WTC11 (cell line): ENCODE results near the gene NPDC1. TPM values are rescaled to one million over a fixed set of nuclear protein-coding genes. Genes with fewer than 3 reads are reported as not detected.

Source experiments
- ATAC-seq: fragments of 200-7000 bp; cut with Tn5 transposase; 2 replicates; pipeline ENCODE4 v1.10.0; 2021; ENCODE audit warnings: mild to moderate bottlenecking, moderate library complexity
- CTCF ChIA-PET: fragments of 300-600 bp; sonication (Branson Sonifier 250); formaldehyde crosslinking; loops from one replicate; lab custom pipeline; 2021; ENCODE audit warnings: antibody characterized with exemption; lab: Charles Lee
- POLR2A ChIA-PET: fragments of 350-600 bp; sonication (Branson Sonifier 250); formaldehyde crosslinking; loops from one replicate; lab custom pipeline; 2021; ENCODE audit warnings: antibody characterized with exemption; lab: Charles Lee
- DNase-seq: peaks from one replicate; pipeline ENCODE4 v3.0.0; 2021; ENCODE audit warnings: low spot score
- H3K27ac Mint-ChIP-seq: 2 replicates; pipeline ENCODE4 v1.8.0; 2021; ENCODE audit warnings: mixed read lengths
- H3K27me3 Mint-ChIP-seq: 2 replicates; pipeline ENCODE4 v1.8.0; 2021; ENCODE audit warnings: low read depth, mild to moderate bottlenecking, moderate library complexity, mixed read lengths
- H3K36me3 Mint-ChIP-seq: 2 replicates; pipeline ENCODE4 v1.8.0; 2021; ENCODE audit warnings: mixed read lengths
- H3K4me1 Mint-ChIP-seq: 2 replicates; pipeline ENCODE4 v1.8.0; 2022; ENCODE audit warnings: mixed read lengths
- H3K4me3 Mint-ChIP-seq: 2 replicates; pipeline ENCODE4 v1.8.0; 2021; ENCODE audit warnings: mild to moderate bottlenecking, moderate library complexity, mixed read lengths
- H3K9me3 Mint-ChIP-seq: 2 replicates; pipeline ENCODE4 v1.8.0; 2021; ENCODE audit warnings: mixed read lengths
- CREM ChIP-seq: sonication (generic); formaldehyde crosslinking; IDR thresholded peaks from 2 replicates; pipeline ENCODE4 v1.8.1; 2022; ENCODE audit warnings: mild to moderate bottlenecking, missing genetic modification reagents, moderate library complexity
- IRF2 ChIP-seq: sonication (generic); formaldehyde crosslinking; IDR thresholded peaks from 2 replicates; pipeline ENCODE4 v1.8.0; 2022; ENCODE audit warnings: low read depth, missing genetic modification reagents, borderline replicate concordance
- JAZF1 ChIP-seq: fragments of 250-450 bp; sonication (Bioruptor Pico); IDR thresholded peaks from 2 replicates; pipeline ENCODE4 v1.9.0; 2021; ENCODE audit warnings: moderate library complexity, mild to moderate bottlenecking, inconsistent platforms
- NFYB ChIP-seq: sonication (generic); formaldehyde crosslinking; conservative IDR thresholded peaks from 2 replicates; pipeline ENCODE4 v1.8.0; 2022; ENCODE audit warnings: low read depth, missing genetic modification reagents
- PRRX2 ChIP-seq: fragments of 250-450 bp; sonication (Bioruptor Pico); IDR thresholded peaks from 2 replicates; pipeline ENCODE4 v1.8.0; 2021; ENCODE audit warnings: mild to moderate bottlenecking
- ZBTB21 ChIP-seq: sonication (generic); formaldehyde crosslinking; IDR thresholded peaks from 2 replicates; pipeline ENCODE4 v1.8.1; 2023; ENCODE audit warnings: mild to moderate bottlenecking, missing genetic modification reagents, borderline replicate concordance
- ZNF263 ChIP-seq: sonication (generic); formaldehyde crosslinking; IDR thresholded peaks from 2 replicates; pipeline ENCODE4 v1.8.1; 2022; ENCODE audit warnings: low read depth, mild to moderate bottlenecking, moderate library complexity, missing genetic modification reagents
- total RNA-seq: library from RNA; stranded (reverse); gene quantifications from 3 replicates; pipeline ENCODE4 v1.2.3, GENCODE V29; 2021
- TF ChIP-seq, protein P1 (sequence below): sonication (generic); formaldehyde crosslinking; IDR thresholded peaks from 2 replicates; pipeline ENCODE4 v1.8.1; 2022; ENCODE audit warnings: low read depth, missing genetic modification reagents, borderline replicate concordance
- TF ChIP-seq, protein P2 (sequence below): fragments of 250-450 bp; sonication (Bioruptor Pico); IDR thresholded peaks from 2 replicates; pipeline ENCODE4 v2.1.2; 2022; ENCODE audit warnings: mild to moderate bottlenecking, moderate library complexity
- TF ChIP-seq, protein P3 (sequence below): sonication (generic); formaldehyde crosslinking; IDR thresholded peaks from 2 replicates; pipeline ENCODE4 v1.8.0; 2022; ENCODE audit warnings: mild to moderate bottlenecking, missing genetic modification reagents
- TF ChIP-seq, protein P4 (sequence below): sonication (generic); formaldehyde crosslinking; conservative IDR thresholded peaks from 2 replicates; pipeline ENCODE4 v1.8.1; 2022; ENCODE audit warnings: mild to moderate bottlenecking, missing genetic modification reagents

NPDC1 gene
- total RNA-seq, 1 experiment from 2014 or later, result 64.3 TPM

DNA sequence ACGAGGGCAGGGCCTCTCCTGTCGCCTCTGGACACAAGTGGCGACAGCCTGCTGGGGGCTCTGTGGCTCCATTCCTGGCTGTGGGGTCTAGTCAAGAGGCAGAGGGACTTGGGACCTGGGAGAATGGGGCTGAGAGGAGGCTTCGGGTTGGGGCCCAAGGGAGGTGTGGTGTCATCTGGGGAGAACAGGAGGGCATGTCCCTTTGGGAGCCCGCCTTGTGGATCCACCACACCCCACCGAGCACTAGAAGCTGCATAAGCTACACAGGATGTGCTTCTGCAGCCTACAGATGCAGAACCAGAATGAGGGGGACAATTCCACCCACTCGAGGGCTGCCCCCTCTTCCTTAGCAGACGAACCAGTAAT is 36.9 kb upstream of the NPDC1 start (continued):
- TF ChIP-seq, protein P1, sequence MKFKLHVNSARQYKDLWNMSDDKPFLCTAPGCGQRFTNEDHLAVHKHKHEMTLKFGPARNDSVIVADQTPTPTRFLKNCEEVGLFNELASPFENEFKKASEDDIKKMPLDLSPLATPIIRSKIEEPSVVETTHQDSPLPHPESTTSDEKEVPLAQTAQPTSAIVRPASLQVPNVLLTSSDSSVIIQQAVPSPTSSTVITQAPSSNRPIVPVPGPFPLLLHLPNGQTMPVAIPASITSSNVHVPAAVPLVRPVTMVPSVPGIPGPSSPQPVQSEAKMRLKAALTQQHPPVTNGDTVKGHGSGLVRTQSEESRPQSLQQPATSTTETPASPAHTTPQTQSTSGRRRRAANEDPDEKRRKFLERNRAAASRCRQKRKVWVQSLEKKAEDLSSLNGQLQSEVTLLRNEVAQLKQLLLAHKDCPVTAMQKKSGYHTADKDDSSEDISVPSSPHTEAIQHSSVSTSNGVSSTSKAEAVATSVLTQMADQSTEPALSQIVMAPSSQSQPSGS (CRISPR knock-in tag), result no peak
- TF ChIP-seq ZNF263, result no peak

DNA sequence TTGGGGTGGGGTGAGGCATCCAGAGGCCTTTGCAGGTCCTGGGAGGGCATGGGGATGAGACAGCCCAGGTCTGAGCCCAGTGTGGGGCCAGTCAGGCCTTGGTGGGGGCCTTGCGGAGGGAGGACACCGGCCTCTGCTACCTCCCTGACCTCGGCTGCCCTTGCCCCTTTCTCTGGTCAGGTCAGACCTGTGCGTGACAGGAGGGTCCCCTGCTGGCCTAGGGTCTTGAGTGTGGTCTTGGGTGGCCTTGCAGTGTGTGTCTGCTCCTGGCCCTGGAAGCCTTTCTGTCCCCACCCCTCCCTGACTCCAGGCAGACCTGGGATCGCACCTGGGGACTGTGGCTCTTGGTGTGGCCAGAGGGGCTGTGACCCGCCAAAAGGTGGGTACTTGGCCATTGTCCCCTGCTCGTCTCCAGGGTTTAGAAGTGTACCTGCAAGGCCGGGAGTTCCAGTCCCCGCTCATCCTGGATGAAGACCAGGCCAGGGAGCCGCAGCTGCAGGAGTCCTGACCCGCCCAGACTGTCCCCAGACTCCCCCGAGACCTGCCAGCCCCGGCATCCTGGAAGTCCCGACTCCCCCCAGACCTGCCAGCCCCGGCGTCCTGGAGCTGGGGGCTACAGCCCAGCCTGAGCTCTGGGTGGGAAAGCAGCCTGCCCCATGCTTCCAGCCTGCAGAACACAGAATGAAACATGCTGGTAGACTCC is 36.4 kb upstream of the NPDC1 start:
- H3K4me3 Mint-ChIP-seq, result no peak overlapping the region
- H3K27ac Mint-ChIP-seq, result no peak overlapping the region
- CTCF ChIA-PET, result interaction anchor here (0.6 to 8.7 kb wide), 5 partner anchors 12 to 47 kb away, joined by 4 to 177 read pairs (median 10); partner anchors contain the start of gene SAPCD2
- peaks cover 33% of the 10 kb centered on the region for H3K27me3 Mint-ChIP-seq
- H3K9me3 Mint-ChIP-seq, result no peaks in the 10 kb centered on the region
- peaks cover 6% of the 10 kb centered on the region for H3K4me1 Mint-ChIP-seq
- no peaks in the 10 kb centered on the region for H3K36me3 Mint-ChIP-seq
- POLR2A ChIA-PET, result no interaction called here
- no peak for ATAC-seq
- TF ChIP-seq, protein P2, sequence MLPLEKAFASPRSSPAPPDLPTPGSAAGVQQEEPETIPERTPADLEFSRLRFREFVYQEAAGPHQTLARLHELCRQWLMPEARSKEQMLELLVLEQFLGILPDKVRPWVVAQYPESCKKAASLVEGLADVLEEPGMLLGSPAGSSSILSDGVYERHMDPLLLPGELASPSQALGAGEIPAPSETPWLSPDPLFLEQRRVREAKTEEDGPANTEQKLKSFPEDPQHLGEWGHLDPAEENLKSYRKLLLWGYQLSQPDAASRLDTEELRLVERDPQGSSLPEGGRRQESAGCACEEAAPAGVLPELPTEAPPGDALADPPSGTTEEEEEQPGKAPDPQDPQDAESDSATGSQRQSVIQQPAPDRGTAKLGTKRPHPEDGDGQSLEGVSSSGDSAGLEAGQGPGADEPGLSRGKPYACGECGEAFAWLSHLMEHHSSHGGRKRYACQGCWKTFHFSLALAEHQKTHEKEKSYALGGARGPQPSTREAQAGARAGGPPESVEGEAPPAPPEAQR (CRISPR knock-in tag), result no peak
- TF ChIP-seq, protein P3, sequence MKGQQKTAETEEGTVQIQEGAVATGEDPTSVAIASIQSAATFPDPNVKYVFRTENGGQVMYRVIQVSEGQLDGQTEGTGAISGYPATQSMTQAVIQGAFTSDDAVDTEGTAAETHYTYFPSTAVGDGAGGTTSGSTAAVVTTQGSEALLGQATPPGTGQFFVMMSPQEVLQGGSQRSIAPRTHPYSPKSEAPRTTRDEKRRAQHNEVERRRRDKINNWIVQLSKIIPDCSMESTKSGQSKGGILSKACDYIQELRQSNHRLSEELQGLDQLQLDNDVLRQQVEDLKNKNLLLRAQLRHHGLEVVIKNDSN (CRISPR knock-in tag), result no peak
- TF ChIP-seq, all 79 proteins: peak for 0
- no peak for DNase-seq

DNA sequence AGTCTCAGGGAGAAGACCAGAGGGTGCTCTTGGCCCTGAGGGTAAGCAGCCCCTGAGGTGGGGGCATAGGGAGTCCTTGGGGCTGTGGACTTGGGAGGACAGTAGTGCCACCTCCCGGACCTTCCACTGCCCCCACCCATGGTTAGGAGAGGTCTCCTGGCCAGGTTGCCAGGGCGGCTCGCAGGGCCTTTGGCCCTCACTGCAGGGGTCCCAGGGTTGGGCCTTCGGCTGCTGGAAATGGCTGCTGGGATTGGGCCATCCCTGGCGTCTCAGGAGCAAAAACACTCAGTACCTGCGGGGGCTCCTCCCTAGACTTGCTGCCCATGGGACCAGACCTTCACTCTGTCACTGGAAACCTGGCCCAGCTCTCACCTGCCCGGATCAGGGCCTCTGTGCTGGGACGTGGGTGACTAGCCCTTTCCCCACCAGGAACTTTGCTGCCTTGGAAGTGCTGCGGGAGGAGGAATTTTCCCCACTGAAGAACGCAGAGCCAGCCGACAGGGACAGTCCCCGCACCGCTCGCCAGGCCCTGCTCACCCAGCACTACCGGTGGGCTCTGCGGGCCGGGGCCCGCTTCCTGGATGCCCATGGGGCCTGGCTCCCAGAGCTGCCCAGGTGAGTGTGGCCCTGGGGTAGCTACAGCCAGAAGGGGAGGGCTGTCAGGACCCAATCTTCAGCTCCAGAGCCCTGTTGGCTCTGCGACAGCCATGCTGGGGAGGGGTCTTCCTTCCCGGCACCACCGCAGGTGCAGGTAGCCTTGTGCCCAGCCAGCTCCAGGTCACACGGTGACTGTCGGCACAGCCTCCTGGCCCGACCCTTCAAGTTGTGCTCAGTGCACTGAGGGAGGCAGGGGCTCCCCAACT is 34.5 kb upstream of the NPDC1 start:
- no peak for TF ChIP-seq PRRX2 (CRISPR knock-in tag)
- no peak for TF ChIP-seq JAZF1
- TF ChIP-seq ZBTB21 (CRISPR knock-in tag), result no peak
- TF ChIP-seq IRF2, result no peak
- TF ChIP-seq, protein P2 (CRISPR knock-in tag), result no peak
- no peak for TF ChIP-seq CREM
- TF ChIP-seq, all 79 proteins: peak for 0
- ATAC-seq (no peak), DNase-seq (no peak)
- CTCF ChIA-PET, result interaction anchor here (1.0 to 3.0 kb wide), 5 partner anchors 10 to 45 kb away, joined by 4 to 11 read pairs (median 7); partner anchors contain the start of gene SAPCD2
- POLR2A ChIA-PET, result no interaction called here
- H3K4me1 Mint-ChIP-seq, result peaks cover 3% of the 10 kb centered on the region
- H3K27me3 Mint-ChIP-seq, result peaks cover 39% of the 10 kb centered on the region
- no peak overlapping the region for H3K27ac Mint-ChIP-seq
- H3K36me3 Mint-ChIP-seq, result no peaks in the 10 kb centered on the region
- no peaks in the 10 kb centered on the region for H3K9me3 Mint-ChIP-seq
- no peak overlapping the region for H3K4me3 Mint-ChIP-seq

DNA sequence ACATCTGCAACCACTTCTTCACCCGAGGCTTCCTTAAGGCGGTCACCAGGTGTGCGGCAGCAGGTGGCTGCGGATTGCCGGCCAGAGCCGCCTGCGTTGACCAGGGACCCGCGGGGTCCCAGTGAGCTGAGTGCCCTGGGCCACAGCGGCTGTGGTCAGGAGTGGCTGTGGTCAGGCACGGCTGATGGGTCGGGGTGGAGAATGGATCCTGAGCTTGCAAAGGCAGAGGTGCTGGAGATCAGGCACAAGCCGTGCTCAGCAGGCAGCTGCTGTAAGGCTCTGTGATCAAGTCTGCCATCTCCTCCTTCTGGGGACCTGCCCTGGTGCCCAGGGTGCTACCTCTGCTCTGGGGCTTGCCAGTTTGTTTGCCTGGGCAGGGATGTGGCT is 33.4 kb upstream of the NPDC1 start:
- no peak for TF ChIP-seq NFYB
- TF ChIP-seq, protein P4, sequence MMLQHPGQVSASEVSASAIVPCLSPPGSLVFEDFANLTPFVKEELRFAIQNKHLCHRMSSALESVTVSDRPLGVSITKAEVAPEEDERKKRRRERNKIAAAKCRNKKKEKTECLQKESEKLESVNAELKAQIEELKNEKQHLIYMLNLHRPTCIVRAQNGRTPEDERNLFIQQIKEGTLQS (CRISPR knock-in tag), result 0 out of 2 replicates have a peak, but pooled peaks have one; percentile 41
- Mint-ChIP-seq H3K27me3 (peaks cover 39% of the 10 kb centered on the region), H3K9me3 (no peaks in the 10 kb centered on the region), H3K27ac (no peak overlapping the region), H3K36me3 (no peaks in the 10 kb centered on the region), H3K4me3 (peak overlapping the region; percentile 25; the same call in 1 of the 2 replicates), H3K4me1 (peaks cover 12% of the 10 kb centered on the region)
- ATAC-seq, result no peak
- DNase-seq, result no peak
- POLR2A ChIA-PET, result no interaction called here
- CTCF ChIA-PET, result interaction anchor here (2.0 to 4.3 kb wide), 3 partner anchors 11 to 44 kb away, joined by 7 to 69 read pairs (median 10); partner anchors contain the start of gene SAPCD2
